NCI-H146 (cell line): ENCODE data around the gene HNRNPC.
"Not testable (repeated sequence)": the region's sequence is repeated elsewhere in the genome, so short reads cannot be mapped to it uniquely, and the experiment has no call there.

Experiments used
- DNase-seq: peaks from one replicate; lab custom pipeline; 2025; lab: John Stamatoyannopoulos, UW

HNRNPC gene

GRCh38 chr14:21268617-21269251 is 508 bp downstream of the HNRNPC start:
- peak; percentile 71 for DNase-seq

GRCh38 chr14:21267886-21268616 is 1.2 kb downstream of the HNRNPC start:
- DNase-seq, result no peak

GRCh38 chr14:21267431-21267845 is 1.8 kb downstream of the HNRNPC start:
- no peak for DNase-seq

- DNase-seq, result no peak
These were observed 5.0 kb downstream of the HNRNPC start for GRCh38 chr14:21264025-21264801.

- no peak for DNase-seq
These were observed 5.8 kb downstream of the HNRNPC start for GRCh38 chr14:21263284-21264024.

- no peak for DNase-seq
These were observed 6.8 kb downstream of the HNRNPC start for GRCh38 chr14:21262410-21262809.

GRCh38 chr14:21261824-21262223 is 7.4 kb downstream of the HNRNPC start:
- no peak for DNase-seq

GRCh38 chr14:21258889-21259787 is 10.1 kb downstream of the HNRNPC start:
- no peak for DNase-seq

- DNase-seq, result no peak
These were observed 11.0 kb downstream of the HNRNPC start for GRCh38 chr14:21258005-21258888.

GRCh38 chr14:21257394-21257909 is 11.8 kb downstream of the HNRNPC start:
- DNase-seq, result no peak

- DNase-seq, result no peak
These were observed 12.5 kb downstream of the HNRNPC start for GRCh38 chr14:21256539-21257393.

GRCh38 chr14:21256102-21256447 is 13.2 kb downstream of the HNRNPC start:
- DNase-seq, result not testable (repeated sequence)

- no peak for DNase-seq
These were observed 13.7 kb downstream of the HNRNPC start for GRCh38 chr14:21255385-21256101.

GRCh38 chr14:21252149-21252548 is 17.1 kb downstream of the HNRNPC start:
- no peak for DNase-seq

GRCh38 chr14:21251215-21251614 is 18.0 kb downstream of the HNRNPC start:
- DNase-seq, result no peak

GRCh38 chr14:21248739-21249411 is 20.4 kb downstream of the HNRNPC start:
- no peak for DNase-seq

GRCh38 chr14:21248338-21248737 is 20.9 kb downstream of the HNRNPC start:
- DNase-seq, result no peak

GRCh38 chr14:21245813-21246212 is 23.4 kb downstream of the HNRNPC start:
- DNase-seq, result no peak
